ENCODE data around the gene CELF2. TPM values are rescaled to one million over a fixed set of nuclear protein-coding genes. Genes with fewer than 3 reads are reported as not detected.
A peak's percentile ranks its signal among the peaks of the same experiment; 100 is the strongest.

CELF2 gene
- total RNA-seq, 1 donor from 2014 or later, result 31.6 TPM

- no peak overlapping the region for H3K4me3 ChIP-seq
- no peaks in the 10 kb centered on the region for H3K9me3 ChIP-seq (ENCODE audit: low read depth)
- no peaks in the 10 kb centered on the region for H3K4me1 ChIP-seq
- no peak for DNase-seq (ENCODE audit: low spot score)
- no peak overlapping the region for H3K4me2 ChIP-seq
- H2AFZ ChIP-seq (replicated peaks), result no peak overlapping the region
- H4K20me1 ChIP-seq (ENCODE audit: low read depth), result no peaks in the 10 kb centered on the region
- Mint-ChIP-seq H3K4me1 (peaks cover 3% of the 10 kb centered on the region), H3K27me3 (ENCODE audit: insufficient read depth, low read depth) (peaks cover 2% of the 10 kb centered on the region), H3K9me3 (peaks cover 3% of the 10 kb centered on the region), H3K4me3 (no peak overlapping the region), H3K36me3 (peaks cover 6% of the 10 kb centered on the region), H3K27ac (no peak overlapping the region)
- no peak overlapping the region for H3K27ac ChIP-seq
- no peaks in the 10 kb centered on the region for H3F3A ChIP-seq (ENCODE audit: low read depth)
- H3K9ac ChIP-seq, result no peak overlapping the region
- TF ChIP-seq EZH2phosphoT487 (IDR thresholded peaks at IDR 0.05) (no peak), EZH2 (IDR thresholded peaks at IDR 0.05) (no peak)
- TF ChIP-seq, protein P1, sequence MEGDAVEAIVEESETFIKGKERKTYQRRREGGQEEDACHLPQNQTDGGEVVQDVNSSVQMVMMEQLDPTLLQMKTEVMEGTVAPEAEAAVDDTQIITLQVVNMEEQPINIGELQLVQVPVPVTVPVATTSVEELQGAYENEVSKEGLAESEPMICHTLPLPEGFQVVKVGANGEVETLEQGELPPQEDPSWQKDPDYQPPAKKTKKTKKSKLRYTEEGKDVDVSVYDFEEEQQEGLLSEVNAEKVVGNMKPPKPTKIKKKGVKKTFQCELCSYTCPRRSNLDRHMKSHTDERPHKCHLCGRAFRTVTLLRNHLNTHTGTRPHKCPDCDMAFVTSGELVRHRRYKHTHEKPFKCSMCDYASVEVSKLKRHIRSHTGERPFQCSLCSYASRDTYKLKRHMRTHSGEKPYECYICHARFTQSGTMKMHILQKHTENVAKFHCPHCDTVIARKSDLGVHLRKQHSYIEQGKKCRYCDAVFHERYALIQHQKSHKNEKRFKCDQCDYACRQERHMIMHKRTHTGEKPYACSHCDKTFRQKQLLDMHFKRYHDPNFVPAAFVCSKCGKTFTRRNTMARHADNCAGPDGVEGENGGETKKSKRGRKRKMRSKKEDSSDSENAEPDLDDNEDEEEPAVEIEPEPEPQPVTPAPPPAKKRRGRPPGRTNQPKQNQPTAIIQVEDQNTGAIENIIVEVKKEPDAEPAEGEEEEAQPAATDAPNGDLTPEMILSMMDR (IDR thresholded peaks at IDR 0.05), result no peak
- no peaks in the 10 kb centered on the region for H3K36me3 ChIP-seq
- H3K79me2 ChIP-seq (ENCODE audit: low read depth), result no peaks in the 10 kb centered on the region
- no peaks in the 10 kb centered on the region for H3K27me3 ChIP-seq
These were observed 266.8 kb downstream of the CELF2 start for GRCh38 chr10:11284291-11285085.

- Histone ChIP-seq H4K20me1 (ENCODE audit: low read depth) (no peaks in the 10 kb centered on the region), H3K27ac (no peak overlapping the region), H2AFZ (replicated peaks) (no peak overlapping the region), H3K4me1 (no peaks in the 10 kb centered on the region), H3K36me3 (no peaks in the 10 kb centered on the region), H3K9me3 (ENCODE audit: low read depth) (no peaks in the 10 kb centered on the region), H3K79me2 (ENCODE audit: low read depth) (no peaks in the 10 kb centered on the region), H3K9ac (no peak overlapping the region), H3K27me3 (no peaks in the 10 kb centered on the region), H3F3A (ENCODE audit: low read depth) (no peaks in the 10 kb centered on the region), H3K4me2 (no peak overlapping the region), H3K4me3 (no peak overlapping the region)
- H3K27ac Mint-ChIP-seq, result no peak overlapping the region
- peak; percentile 5 for DNase-seq (ENCODE audit: low spot score)
- peaks cover 2% of the 10 kb centered on the region for H3K27me3 Mint-ChIP-seq (ENCODE audit: insufficient read depth, low read depth)
- H3K4me3 Mint-ChIP-seq, result no peak overlapping the region
- peaks cover 4% of the 10 kb centered on the region for H3K4me1 Mint-ChIP-seq
- TF ChIP-seq, protein P1 (IDR thresholded peaks at IDR 0.05), result peak; percentile 29
- no peak for TF ChIP-seq EZH2 (IDR thresholded peaks at IDR 0.05)
- no peak for TF ChIP-seq EZH2phosphoT487 (IDR thresholded peaks at IDR 0.05)
- H3K36me3 Mint-ChIP-seq, result peaks cover 6% of the 10 kb centered on the region
- H3K9me3 Mint-ChIP-seq, result peaks cover 3% of the 10 kb centered on the region
These were observed 267.5 kb downstream of the CELF2 start for GRCh38 chr10:11285171-11285570.

- Mint-ChIP-seq H3K4me3 (no peak overlapping the region), H3K9me3 (no peaks in the 10 kb centered on the region), H3K36me3 (peaks cover 6% of the 10 kb centered on the region), H3K27ac (no peak overlapping the region), H3K27me3 (ENCODE audit: insufficient read depth, low read depth) (no peaks in the 10 kb centered on the region), H3K4me1 (peaks cover 4% of the 10 kb centered on the region)
- no peak for DNase-seq (ENCODE audit: low spot score)
- Histone ChIP-seq H3K4me1 (no peaks in the 10 kb centered on the region), H3K4me2 (no peak overlapping the region), H3K9ac (no peak overlapping the region), H2AFZ (replicated peaks) (no peak overlapping the region), H3K4me3 (no peak overlapping the region), H4K20me1 (ENCODE audit: low read depth) (no peaks in the 10 kb centered on the region), H3K9me3 (ENCODE audit: low read depth) (no peaks in the 10 kb centered on the region), H3K27ac (no peak overlapping the region), H3K79me2 (ENCODE audit: low read depth) (no peaks in the 10 kb centered on the region), H3K36me3 (no peaks in the 10 kb centered on the region), H3K27me3 (no peaks in the 10 kb centered on the region), H3F3A (ENCODE audit: low read depth) (no peaks in the 10 kb centered on the region)
- TF ChIP-seq EZH2phosphoT487 (IDR thresholded peaks at IDR 0.05) (no peak), EZH2 (IDR thresholded peaks at IDR 0.05) (no peak)
- TF ChIP-seq, protein P1 (IDR thresholded peaks at IDR 0.05), result no peak
These were observed 268.7 kb downstream of the CELF2 start for GRCh38 chr10:11286261-11286852.
